ENCODE results near the gene FGFR2.

- TF ChIP-seq EZH2 (IDR thresholded peaks at IDR 0.05) (no peak), POLR2AphosphoS5 (IDR thresholded peaks at IDR 0.05; ENCODE audit: borderline replicate concordance, low read depth, low read length) (no peak)
Observed at GRCh38 chr10:121614613-121615434, 16.6 kb upstream of the FGFR2 start.

All from SK-N-MC (cell line).